HL-60 (cell line): ENCODE results near the gene TMEM91.
"Not testable (repeated sequence)": the region's sequence is repeated elsewhere in the genome, so short reads cannot be mapped to it uniquely, and the experiment has no call there.

Experiments
- DNase-seq, 2 experiments: peaks; one replicate each; pipeline ENCODE4 v3.0.0-alpha.2; 2010 to 2020; ENCODE audit warnings: low read depth in 1 of 2, low spot score in 1 of 2
- H3K27ac ChIP-seq: fragments of 250-450 bp; sonication (Bioruptor Pico); replicated peaks from 2 replicates; pipeline ENCODE4 v1.5.1; 2020; ENCODE audit warnings: mild to moderate bottlenecking, moderate library complexity
- H3K27me3 ChIP-seq: fragments of 250-450 bp; sonication (Bioruptor Pico); 2 replicates; pipeline ENCODE4 v1.5.1; 2021; ENCODE audit warnings: mild to moderate bottlenecking, moderate library complexity; ENCODE audit not compliant: insufficient read depth, poor library complexity, severe bottlenecking
- H3K4me3 ChIP-seq: replicated peaks from 2 replicates; pipeline ENCODE4 v1.5.1; 2011; ENCODE audit warnings: mild to moderate bottlenecking, control low read depth, low read length; ENCODE audit not compliant: insufficient read depth
- GABPA ChIP-seq: IDR thresholded peaks from 2 replicates; pipeline ENCODE4 v1.6.1; 2012; ENCODE audit warnings: low read depth
- POLR2AphosphoS5 ChIP-seq: IDR thresholded peaks from 2 replicates; pipeline ENCODE4 v1.6.1; 2012; ENCODE audit warnings: low read depth
- REST ChIP-seq: IDR thresholded peaks from 2 replicates; pipeline ENCODE4 v1.6.1; 2012; ENCODE audit warnings: low read depth; ENCODE audit not compliant: insufficient replicate concordance
- SPI1 ChIP-seq: IDR thresholded peaks from 2 replicates; pipeline ENCODE4 v1.6.1; 2012; ENCODE audit warnings: low read depth, mild to moderate bottlenecking, borderline replicate concordance
- TF ChIP-seq, protein P1 (sequence below): IDR thresholded peaks from one replicate; pipeline ENCODE4 v1.5.1; 2011; ENCODE audit warnings: low read length, control low read depth, inconsistent platforms; ENCODE audit not compliant: insufficient read depth

Gene TMEM91

DNA sequence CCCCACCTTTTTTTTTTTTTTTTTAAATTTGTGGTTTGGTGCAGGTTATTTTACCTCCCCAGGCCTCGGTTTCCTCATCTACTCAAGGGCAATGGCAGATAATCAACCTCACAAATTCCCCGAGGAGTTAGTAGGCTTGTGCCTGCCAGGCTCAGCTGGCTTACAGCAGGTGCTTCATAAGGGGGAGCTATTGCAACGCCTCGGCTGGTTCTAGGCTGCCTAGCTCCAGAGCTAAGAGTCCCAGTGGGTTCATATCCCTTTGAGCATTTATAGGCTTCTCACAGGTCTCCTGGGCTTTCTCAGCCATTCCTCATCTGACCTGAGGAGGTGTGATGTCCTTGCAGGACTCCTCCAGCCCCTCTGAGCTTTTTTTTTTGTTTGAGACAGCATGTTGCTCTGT, 31.9 kb downstream of the TMEM91 start:
- DNase-seq = peak; percentile 57 to 80
- Histone ChIP-seq H3K4me3 (no peak overlapping the region), H3K27me3 (no peaks in the 10 kb centered on the region), H3K27ac (peak overlapping the region; percentile 92)
- TF ChIP-seq REST = no peak
- TF ChIP-seq, protein P1, sequence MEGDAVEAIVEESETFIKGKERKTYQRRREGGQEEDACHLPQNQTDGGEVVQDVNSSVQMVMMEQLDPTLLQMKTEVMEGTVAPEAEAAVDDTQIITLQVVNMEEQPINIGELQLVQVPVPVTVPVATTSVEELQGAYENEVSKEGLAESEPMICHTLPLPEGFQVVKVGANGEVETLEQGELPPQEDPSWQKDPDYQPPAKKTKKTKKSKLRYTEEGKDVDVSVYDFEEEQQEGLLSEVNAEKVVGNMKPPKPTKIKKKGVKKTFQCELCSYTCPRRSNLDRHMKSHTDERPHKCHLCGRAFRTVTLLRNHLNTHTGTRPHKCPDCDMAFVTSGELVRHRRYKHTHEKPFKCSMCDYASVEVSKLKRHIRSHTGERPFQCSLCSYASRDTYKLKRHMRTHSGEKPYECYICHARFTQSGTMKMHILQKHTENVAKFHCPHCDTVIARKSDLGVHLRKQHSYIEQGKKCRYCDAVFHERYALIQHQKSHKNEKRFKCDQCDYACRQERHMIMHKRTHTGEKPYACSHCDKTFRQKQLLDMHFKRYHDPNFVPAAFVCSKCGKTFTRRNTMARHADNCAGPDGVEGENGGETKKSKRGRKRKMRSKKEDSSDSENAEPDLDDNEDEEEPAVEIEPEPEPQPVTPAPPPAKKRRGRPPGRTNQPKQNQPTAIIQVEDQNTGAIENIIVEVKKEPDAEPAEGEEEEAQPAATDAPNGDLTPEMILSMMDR = peak; percentile 33

- not testable (repeated sequence) for H3K27me3 ChIP-seq, H3K4me3 ChIP-seq
- peak overlapping the region; percentile 92 for H3K27ac ChIP-seq
Observed at GRCh38 chr19:41408846-41409245, 32.5 kb downstream of the TMEM91 start.

GRCh38 chr19:41409288-41409687, 33.0 kb downstream of the TMEM91 start:
- DNase-seq = no peak
- H3K27ac ChIP-seq = peak overlapping the region; percentile 92

More at GRCh38 chr19:41408846-41409245, 32.5 kb downstream of the TMEM91 start:
- not testable (repeated sequence) for DNase-seq

DNA sequence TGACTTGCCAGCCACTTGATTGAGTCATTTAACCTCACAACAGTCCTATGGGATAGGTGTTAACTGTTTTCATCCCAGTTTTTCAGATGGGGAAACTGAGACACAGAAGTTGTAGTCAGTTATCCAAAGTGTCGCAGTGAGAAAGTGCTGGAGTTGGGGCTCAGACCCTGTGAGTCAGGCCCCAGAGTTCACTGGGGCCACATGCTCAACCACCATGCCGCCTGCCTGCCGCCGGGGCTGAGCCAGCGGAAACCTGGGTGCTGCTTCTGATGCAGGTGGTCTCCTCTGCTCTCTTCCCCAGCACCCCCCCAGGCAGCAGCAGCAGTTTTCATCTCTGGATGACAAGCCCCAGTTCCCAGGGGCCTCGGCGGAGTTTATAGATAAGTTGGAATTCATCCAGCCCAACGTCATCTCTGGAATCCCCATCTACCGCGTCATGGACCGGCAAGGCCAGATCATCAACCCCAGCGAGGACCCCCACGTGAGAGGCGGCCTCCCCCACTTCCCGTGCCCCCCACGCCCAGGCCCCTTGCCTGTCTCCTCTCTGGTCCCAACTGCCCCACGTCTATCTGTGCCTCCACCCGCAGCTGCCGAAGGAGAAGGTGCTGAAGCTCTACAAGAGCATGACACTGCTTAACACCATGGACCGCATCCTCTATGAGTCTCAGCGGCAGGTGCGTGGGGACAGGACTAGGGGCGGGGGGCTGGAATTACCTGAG, 34.2 kb downstream of the TMEM91 start:
- H3K27ac ChIP-seq = peak overlapping the region; percentile 92
- H3K4me3 ChIP-seq = no peak overlapping the region
- no peaks in the 10 kb centered on the region for H3K27me3 ChIP-seq
- TF ChIP-seq SPI1 (no peak), POLR2AphosphoS5 (no peak), GABPA (no peak), REST (no peak)
- TF ChIP-seq, protein P1 = no peak
- DNase-seq = no peak

More at GRCh38 chr19:41409288-41409687, 33.0 kb downstream of the TMEM91 start:
- TF ChIP-seq GABPA = no peak
- TF ChIP-seq, protein P1 = no peak
- Histone ChIP-seq H3K4me3 (no peak overlapping the region), H3K27me3 (no peaks in the 10 kb centered on the region)
